HG02610 (cell line): ENCODE results near the gene NEK10.
"Not testable (repeated sequence)": the region's sequence is repeated elsewhere in the genome, so short reads cannot be mapped to it uniquely, and the experiment has no call there.

Experiments
- ATAC-seq: cut with Tn5 transposase; IDR thresholded peaks from one replicate; pipeline ENCODE4 v1.9.1; 2021; ENCODE audit warnings: mild to moderate bottlenecking, moderate library complexity; ENCODE audit not compliant: unreplicated experiment

The NEK10 gene

GRCh38 chr3:27368831-27369607 lies at the start of gene NEK10:
Gene NEK10, minus strand, starts transcription at chr3:27369383. Its CDS starts 16,501 bp downstream, at chr3:27352882.
- ATAC-seq = peak; percentile 100

GRCh38 chr3:27415202-27415601 lies 46.0 kb upstream of the NEK10 start:
- ATAC-seq = no peak

GRCh38 chr3:27392950-27393679 lies 23.9 kb upstream of the NEK10 start:
- peak; percentile 87 for ATAC-seq

- ATAC-seq = not testable (repeated sequence)
These were observed 23.2 kb upstream of the NEK10 start for GRCh38 chr3:27392414-27392813.

GRCh38 chr3:27391796-27392195 lies 22.6 kb upstream of the NEK10 start:
- peak; percentile 44 for ATAC-seq

- no peak for ATAC-seq
These were observed 18.4 kb upstream of the NEK10 start for GRCh38 chr3:27387625-27388024.

GRCh38 chr3:27385504-27385903 lies 16.3 kb upstream of the NEK10 start:
- no peak for ATAC-seq

- ATAC-seq = no peak
These were observed 15.0 kb upstream of the NEK10 start for GRCh38 chr3:27384191-27384590.

- peak; percentile 69 for ATAC-seq
These were observed 11.5 kb upstream of the NEK10 start for GRCh38 chr3:27380433-27381357.

- no peak for ATAC-seq
These were observed 9.1 kb upstream of the NEK10 start for GRCh38 chr3:27378331-27378730.

- no peak for ATAC-seq
These were observed 7.1 kb upstream of the NEK10 start for GRCh38 chr3:27376109-27376772.

- no peak for ATAC-seq
These were observed 3.1 kb downstream of the NEK10 start for GRCh38 chr3:27366062-27366591.

- ATAC-seq = peak; percentile 50
These were observed 8.8 kb downstream of the NEK10 start for GRCh38 chr3:27360113-27361078.

GRCh38 chr3:27358372-27358771 lies 10.8 kb downstream of the NEK10 start:
- ATAC-seq = no peak

- ATAC-seq = peak; percentile 89
These were observed 11.4 kb downstream of the NEK10 start for GRCh38 chr3:27357665-27358258.

GRCh38 chr3:27356976-27357375 lies 12.2 kb downstream of the NEK10 start:
- ATAC-seq = no peak

- no peak for ATAC-seq
These were observed 14.5 kb downstream of the NEK10 start for GRCh38 chr3:27354588-27355203.

- no peak for ATAC-seq
These were observed 15.0 kb downstream of the NEK10 start for GRCh38 chr3:27354161-27354560.
